KOPT-K1 (cell line): Measurements from ENCODE around the gene ZDHHC3.

Experiments
- H3K27ac ChIP-seq: fragments of 200-600 bp; sonication (generic); 2 replicates; pipeline ENCODE4 v1.5.1; 2016; ENCODE audit warnings: antibody characterized with exemption, mild to moderate bottlenecking, low read depth, low read length; ENCODE audit not compliant: poor library complexity, severe bottlenecking
- H3K36me3 ChIP-seq: fragments of 200-600 bp; sonication (generic); 2 replicates; pipeline ENCODE4 v1.5.1; 2017; ENCODE audit warnings: antibody characterized with exemption, mild to moderate bottlenecking, low read length, moderate library complexity; ENCODE audit not compliant: insufficient read depth
- H3K9me3 ChIP-seq: fragments of 200-600 bp; sonication (generic); 2 replicates; pipeline ENCODE4 v1.5.1; 2017; ENCODE audit warnings: antibody characterized with exemption, low read length, mild to moderate bottlenecking; ENCODE audit not compliant: insufficient read depth, poor library complexity, severe bottlenecking

ZDHHC3 gene

DNA sequence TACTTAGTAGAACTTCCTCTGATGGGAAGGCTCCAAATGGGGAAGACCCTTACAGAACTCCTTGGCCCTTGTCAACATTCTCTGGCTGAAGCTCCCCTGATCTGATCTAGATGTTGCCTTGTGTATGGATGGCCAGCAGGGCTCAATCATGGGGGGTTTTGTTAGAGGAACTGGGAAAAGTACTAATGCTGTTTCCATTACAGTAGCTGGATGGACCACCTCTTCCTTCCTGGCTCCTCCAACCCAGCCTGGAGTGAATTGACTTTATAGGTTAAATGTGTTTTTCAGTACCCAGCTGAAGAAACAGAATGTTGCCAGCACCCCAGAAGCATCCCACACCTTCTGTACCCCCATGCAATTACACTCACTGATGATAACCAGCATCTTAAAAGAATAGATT is 27.4 kb upstream of the ZDHHC3 start:
- Histone ChIP-seq H3K27ac (no peak overlapping the region), H3K36me3 (peaks cover 92% of the 10 kb centered on the region), H3K9me3 (peaks cover 5% of the 10 kb centered on the region)

DNA sequence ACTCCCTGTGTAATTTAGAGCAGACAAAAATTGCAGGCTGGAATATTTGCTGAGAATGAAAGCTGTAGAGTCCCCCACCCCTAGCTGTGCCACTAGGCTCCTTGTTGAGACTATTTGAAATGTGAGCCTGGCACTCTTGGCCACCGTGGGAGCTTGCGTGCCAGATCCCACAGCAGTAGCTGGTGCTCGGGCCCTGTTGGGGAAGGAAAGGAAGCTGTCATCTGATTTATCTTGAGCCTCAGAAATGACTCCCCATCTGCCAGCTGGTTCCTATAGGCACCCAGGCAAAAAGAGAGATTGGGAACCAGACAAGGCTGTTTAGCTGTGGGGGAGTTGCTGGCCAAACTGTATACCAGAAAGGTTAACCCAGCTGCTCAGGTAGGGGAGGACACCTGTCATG is 26.7 kb upstream of the ZDHHC3 start:
- H3K9me3 ChIP-seq: peaks cover 5% of the 10 kb centered on the region
- peaks cover 92% of the 10 kb centered on the region for H3K36me3 ChIP-seq
- no peak overlapping the region for H3K27ac ChIP-seq

DNA sequence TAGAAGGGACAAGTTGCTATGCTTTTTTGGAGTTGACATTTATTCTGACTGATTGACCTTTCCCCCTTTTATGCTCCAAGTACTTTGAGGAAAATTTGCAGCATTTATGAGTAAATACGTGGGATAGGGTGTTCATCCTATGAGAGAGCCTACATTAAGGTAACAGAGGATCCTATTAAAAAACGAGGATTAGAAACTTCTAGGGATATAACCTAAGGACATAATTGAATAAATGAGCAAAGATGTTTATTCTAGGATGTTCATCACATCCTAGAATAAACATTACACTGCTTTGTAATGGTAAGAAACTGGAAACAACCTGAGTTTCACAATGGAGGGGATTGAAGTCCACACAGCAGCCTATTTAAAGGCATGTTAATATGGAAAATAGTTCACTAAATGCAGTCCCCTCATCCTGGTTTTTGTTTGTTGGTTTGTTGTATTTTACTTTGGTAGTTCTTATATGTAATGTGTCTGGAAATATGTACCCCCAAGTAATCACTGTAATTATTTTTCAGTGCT is 26.2 kb upstream of the ZDHHC3 start:
- peaks cover 5% of the 10 kb centered on the region for H3K9me3 ChIP-seq
- no peak overlapping the region for H3K27ac ChIP-seq
- H3K36me3 ChIP-seq: peaks cover 92% of the 10 kb centered on the region

DNA sequence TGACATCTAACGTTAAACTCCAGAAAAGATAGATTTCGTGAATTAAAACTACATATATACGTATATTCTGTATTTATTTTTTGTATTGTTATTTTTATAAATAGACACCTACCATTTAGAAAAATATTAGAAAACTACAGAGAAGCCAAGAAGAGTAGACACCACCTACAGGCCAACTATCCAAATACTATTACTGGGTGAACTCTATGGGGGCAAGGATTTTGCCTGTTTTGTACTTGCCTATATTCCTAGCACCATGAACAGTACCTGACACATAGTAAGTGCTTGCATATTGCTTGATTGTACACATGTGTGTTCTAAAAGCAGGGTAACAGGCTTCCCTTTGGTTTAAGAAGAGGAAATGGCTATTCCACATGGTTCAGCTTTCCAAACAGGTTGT is 25.8 kb upstream of the ZDHHC3 start:
- H3K9me3 ChIP-seq: peaks cover 5% of the 10 kb centered on the region
- H3K36me3 ChIP-seq: peaks cover 92% of the 10 kb centered on the region
- H3K27ac ChIP-seq: no peak overlapping the region

DNA sequence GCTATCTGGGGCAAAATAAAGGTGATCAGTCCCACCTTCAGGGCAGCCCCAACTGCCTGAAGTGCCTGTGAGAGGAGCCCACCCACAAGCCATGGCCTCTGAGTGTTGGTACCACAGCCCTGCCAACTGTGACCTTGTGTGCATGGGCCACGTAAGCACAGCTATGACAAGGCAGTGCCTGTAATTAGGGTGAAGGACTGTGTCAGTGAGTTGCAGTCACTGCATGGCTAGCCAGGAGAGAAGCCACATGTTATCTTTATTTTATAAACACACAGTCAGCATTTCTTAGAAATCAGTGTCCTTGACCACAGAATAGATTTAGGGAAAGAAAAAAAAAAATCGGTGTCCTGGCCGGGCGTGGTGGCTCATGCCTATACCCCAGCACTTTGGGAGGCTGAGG is 24.8 kb upstream of the ZDHHC3 start:
- peaks cover 5% of the 10 kb centered on the region for H3K9me3 ChIP-seq
- no peak overlapping the region for H3K27ac ChIP-seq
- H3K36me3 ChIP-seq: peaks cover 100% of the 10 kb centered on the region

DNA sequence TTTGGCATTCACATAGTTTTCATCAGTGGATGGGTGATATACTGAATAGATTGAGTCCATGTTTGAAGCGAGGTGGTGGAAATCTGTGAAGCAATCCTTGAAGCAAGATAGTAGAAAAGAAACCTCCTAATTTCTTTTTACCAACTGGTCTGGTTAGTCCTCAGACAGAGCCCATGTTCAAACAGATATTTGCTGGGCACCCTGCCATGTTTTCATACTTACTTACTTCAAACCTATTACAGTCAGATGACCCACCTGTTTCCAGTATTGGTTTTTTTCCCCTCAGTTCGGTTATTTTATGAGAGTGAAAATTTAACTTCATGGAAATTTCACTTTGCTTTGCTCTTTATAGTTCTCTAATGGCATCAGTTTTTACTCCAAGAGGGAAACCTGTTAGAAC is 23.8 kb upstream of the ZDHHC3 start:
- H3K36me3 ChIP-seq: peaks cover 100% of the 10 kb centered on the region
- H3K9me3 ChIP-seq: peaks cover under 1% of the 10 kb centered on the region
- H3K27ac ChIP-seq: no peak overlapping the region

DNA sequence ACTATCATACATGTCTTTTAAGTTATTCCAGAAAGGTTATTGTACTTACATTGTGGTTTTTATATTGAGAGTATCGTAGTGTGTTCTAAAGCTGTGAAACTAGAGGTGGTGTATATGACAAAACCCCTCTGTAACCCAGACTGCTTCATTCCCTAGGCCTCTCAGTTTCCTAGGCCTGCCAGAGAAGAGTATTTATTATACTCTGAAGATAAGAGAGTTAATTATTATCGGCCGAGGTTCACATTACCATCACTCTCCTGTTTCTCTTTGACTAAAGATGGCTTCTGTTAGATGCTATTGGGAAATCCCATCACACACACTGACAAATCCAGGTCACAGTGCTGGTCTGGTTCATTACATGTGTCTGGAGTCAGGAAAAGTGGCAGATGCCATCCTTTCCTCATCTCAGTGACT is 20.6 kb upstream of the ZDHHC3 start:
- Histone ChIP-seq H3K9me3 (no peaks in the 10 kb centered on the region), H3K36me3 (peaks cover 100% of the 10 kb centered on the region), H3K27ac (no peak overlapping the region)

DNA sequence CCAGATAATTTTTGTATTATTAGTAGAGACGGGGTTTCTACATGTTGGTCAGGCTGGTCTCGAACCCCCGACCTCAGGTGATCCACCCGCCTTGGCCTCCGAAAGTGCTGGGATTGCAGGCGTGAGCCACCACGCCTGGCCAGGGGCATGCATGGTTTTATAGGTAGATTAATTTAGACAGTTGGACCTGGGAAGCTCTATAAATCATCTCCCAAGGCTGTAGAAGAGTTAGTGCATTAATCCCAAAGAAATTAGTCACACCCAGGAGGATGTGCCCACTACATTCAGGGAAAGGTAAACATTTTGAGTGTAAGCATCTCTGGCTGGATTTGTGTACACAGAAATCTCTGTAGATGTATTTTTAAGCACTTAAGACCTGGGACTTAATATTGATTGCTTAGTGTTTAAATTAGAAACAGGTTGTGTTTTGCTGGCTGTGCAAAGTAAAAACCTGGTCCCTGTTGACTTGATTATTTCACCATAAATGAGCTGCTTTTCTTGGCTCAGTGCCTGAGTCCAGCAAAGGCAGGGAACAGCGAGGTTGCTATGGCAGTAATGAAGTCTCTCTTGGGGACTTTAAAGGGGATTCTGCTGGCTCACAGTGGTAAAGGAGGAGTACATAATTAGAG is 19.3 kb upstream of the ZDHHC3 start:
- H3K27ac ChIP-seq: no peak overlapping the region
- H3K9me3 ChIP-seq: no peaks in the 10 kb centered on the region
- peaks cover 100% of the 10 kb centered on the region for H3K36me3 ChIP-seq

DNA sequence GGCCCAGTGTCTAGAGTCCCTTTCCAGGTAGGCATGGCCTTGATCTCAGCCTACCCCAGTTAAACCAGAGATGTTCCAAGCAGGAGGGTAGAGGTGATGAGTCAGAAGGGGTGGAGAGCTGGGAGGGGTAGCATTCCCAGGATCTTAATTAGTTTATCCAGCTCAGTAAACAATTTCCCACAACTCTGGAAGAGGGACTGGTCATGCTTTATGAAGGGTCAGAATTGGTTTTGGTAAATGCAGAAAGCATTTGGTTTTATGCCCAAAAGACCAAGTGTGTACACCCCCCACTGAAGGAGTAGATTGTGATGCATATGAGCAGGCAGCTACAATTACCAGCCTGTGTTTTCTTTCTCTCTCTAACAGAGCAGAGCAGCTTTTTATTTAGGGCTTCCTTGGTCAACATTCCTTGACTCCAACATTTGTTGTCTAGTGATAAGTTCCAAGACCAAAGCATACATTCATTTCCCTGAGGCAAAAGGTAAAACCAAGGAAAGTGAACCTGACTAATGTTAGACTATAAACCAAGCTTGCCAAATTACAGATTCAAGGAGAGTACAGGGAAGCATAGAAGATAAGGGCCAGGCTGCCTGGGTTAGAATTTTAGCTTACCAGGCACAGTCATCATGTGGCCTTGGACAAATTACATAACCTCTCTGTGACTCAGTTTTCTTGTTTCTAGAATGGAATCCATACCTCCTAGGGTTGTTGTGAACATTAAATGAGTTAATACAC is 17.7 kb upstream of the ZDHHC3 start:
- peaks cover 100% of the 10 kb centered on the region for H3K36me3 ChIP-seq
- no peak overlapping the region for H3K27ac ChIP-seq
- H3K9me3 ChIP-seq: no peaks in the 10 kb centered on the region

DNA sequence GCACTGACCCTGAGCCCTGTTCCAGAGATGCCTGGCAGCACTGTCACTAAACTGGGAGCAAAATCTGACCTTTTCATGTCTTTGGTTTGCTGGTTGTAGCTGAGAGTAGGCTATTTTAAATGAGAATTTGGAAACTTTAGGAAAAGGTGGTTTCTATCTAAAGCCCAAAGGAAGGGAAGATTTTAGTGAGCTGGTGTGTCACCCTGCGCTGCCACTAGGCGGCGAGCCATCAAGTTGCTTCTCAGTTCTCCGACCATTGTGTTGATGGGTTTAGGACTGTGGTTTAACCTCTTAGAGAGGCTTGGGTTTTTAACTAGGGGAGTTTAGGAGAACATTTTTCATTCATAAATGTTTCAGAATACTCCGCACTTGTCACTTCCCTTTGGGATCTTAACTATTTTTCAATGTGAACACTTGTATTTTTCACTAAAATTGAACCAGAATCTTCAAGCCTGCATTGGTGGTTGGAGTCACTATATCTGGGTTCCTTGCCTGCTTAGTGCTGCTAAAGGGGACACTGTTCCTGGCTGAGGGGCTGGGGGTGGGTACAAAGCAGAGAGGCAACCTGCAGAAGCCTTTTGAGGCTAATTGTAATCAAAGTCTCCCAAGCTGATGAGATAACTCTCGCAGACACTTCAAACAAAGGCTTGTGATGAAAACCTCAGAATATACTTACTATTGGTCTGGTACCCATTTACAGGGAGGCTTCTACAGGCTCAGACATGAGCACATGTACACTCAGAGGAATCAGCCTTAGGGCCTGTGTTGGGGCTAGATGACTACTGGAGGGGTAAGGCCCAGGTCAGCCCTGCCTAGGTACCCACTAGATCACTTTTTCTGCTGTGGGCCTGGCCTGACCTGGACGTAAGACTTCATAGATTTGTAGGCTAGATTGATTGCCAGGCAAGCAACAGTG is 16.8 kb upstream of the ZDHHC3 start:
- Histone ChIP-seq H3K36me3 (peaks cover 96% of the 10 kb centered on the region), H3K9me3 (no peaks in the 10 kb centered on the region), H3K27ac (no peak overlapping the region)

DNA sequence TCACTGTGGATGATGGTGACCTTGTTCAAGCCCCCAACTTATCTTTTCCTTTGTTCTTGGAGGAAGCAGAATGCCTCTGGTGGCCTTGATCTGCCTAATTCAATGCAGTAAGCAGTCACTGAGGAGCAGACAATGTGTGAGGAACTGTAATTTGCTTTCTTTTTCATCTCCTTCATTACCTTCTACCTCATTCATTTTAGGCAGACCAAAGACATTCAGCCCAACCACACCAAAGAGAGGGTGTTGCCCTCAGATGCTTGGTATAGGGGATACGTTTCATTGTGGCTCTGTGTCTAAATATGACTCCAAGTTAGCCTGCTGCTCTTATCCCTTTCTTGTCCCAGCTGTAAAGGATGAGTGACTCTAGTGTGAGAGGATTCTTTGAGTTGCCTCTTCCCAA is 15.4 kb upstream of the ZDHHC3 start:
- H3K9me3 ChIP-seq: no peaks in the 10 kb centered on the region
- H3K36me3 ChIP-seq: peaks cover 81% of the 10 kb centered on the region
- no peak overlapping the region for H3K27ac ChIP-seq

DNA sequence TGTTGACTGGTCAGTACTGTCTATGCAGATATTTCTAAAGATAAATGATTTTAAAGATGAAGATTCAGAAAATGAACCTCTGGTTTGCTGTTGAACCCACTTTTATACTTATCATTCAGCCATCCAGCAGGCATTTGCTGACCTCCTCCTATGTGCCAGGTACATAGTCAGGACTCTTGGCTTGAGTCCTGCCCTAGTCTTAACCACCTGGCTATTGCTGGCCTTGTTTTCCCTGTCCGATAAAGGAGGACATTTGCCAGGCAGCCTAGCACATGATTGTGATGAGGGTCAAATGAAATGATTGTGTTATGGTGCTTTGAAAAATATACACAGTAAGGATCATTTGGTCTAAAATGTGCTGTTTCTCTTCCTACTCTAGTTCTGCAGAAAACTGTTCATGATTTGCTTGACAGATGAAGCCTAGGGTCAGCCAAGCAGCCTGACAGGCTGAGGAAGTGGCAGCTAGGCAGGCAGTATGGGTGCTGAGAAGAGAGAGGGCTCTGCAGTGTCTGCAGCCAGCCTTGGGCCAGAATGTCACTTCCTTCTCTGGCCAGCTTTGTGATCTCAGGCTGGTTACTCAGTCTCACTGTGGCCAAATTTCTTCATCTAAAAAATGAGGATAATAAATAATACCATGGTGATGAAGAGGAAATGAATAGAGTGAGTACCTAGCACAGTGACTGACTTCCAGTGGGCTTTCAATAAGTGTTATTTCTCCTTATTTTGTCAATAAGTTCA is 13.8 kb upstream of the ZDHHC3 start:
- Histone ChIP-seq H3K36me3 (peaks cover 70% of the 10 kb centered on the region), H3K9me3 (no peaks in the 10 kb centered on the region), H3K27ac (no peak overlapping the region)

DNA sequence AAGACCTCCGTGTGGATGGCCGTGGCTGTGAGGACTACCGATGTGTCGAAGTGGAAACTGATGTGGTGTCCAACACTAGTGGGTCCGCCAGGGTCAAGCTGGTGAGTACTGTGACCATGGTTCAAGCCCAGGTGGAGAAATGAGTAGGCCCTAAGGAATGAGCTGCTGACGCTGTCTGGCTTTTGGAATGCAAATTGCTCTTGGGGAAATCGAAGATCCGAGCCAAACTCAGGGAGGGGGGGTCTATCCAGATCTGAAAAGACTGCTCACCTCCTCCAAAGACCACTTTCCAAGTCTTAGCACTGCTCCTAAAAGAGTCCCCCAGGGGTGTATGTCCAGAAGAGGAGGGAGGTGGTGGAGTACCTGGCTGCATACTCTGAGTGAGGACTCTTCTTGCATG is 13.2 kb upstream of the ZDHHC3 start:
- Histone ChIP-seq H3K36me3 (peaks cover 65% of the 10 kb centered on the region), H3K27ac (no peak overlapping the region), H3K9me3 (no peaks in the 10 kb centered on the region)

DNA sequence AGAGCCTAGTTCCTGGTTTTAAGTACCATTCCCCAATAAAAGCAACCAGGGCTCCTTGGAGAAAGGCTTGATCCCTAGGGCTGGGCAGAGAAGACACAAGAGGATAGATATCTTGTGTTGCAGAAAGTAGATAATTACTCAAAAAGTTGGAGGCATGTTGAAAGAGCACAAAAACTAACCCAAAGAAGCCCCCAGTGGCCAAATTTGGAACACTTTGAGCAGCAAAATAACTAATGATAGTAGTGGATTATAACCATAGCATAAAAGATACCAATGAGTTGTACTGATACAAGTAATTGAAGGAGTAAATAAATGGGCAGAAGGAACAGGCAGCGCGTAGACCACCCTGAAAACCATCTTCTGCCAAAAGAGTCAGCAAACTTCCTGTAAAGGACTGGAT is 12.1 kb upstream of the ZDHHC3 start:
- peaks cover 58% of the 10 kb centered on the region for H3K36me3 ChIP-seq
- no peak overlapping the region for H3K27ac ChIP-seq
- H3K9me3 ChIP-seq: no peaks in the 10 kb centered on the region
